ENCODE data around the gene DIDO1. TPM values are rescaled to one million over a fixed set of nuclear protein-coding genes. Genes with fewer than 3 reads are reported as not detected.

The DIDO1 gene
- total RNA-seq, 1 experiment from 2014 or later = 85.9 TPM

- Histone ChIP-seq H4K5ac (ENCODE audit: insufficient read length, low read depth, low read length) (no peak overlapping the region), H4K20me1 (ENCODE audit: control insufficient read depth, insufficient read depth, insufficient read length) (no peaks in the 10 kb centered on the region), H3K56ac (ENCODE audit: insufficient read length, low read depth, low read length) (no peak overlapping the region), H2BK15ac (ENCODE audit: low read depth, low read length) (no peak overlapping the region), H4K91ac (ENCODE audit: insufficient read length, low read depth, low read length) (no peak overlapping the region), H3K18ac (ENCODE audit: insufficient read length, low read depth, low read length) (no peak overlapping the region), H2BK5ac (ENCODE audit: insufficient read length, low read length) (no peak overlapping the region), H3T11ph (ENCODE audit: low read length) (no peak overlapping the region), H2AK5ac (ENCODE audit: insufficient read length, low read length) (no peak overlapping the region), H3K23me2 (ENCODE audit: insufficient read length, low read depth, low read length, poor library complexity, severe bottlenecking) (no peaks in the 10 kb centered on the region), H2AFZ (ENCODE audit: low read length) (no peak overlapping the region), H3K9me3 (ENCODE audit: control insufficient read depth, low read depth, low read length) (no peaks in the 10 kb centered on the region), H2BK20ac (ENCODE audit: low read depth, low read length, poor library complexity, severe bottlenecking) (no peak overlapping the region), H3K14ac (ENCODE audit: insufficient read depth, low read length) (no peak overlapping the region), H2BK12ac (ENCODE audit: insufficient read length, low read depth, low read length) (no peak overlapping the region), H3K4ac (ENCODE audit: low read depth, low read length) (no peak overlapping the region), H4K8ac (replicated peaks; ENCODE audit: insufficient read length, low read depth, low read length) (no peak overlapping the region), H3K79me2 (ENCODE audit: insufficient read depth, low read length) (no peaks in the 10 kb centered on the region), H2BK120ac (ENCODE audit: low read depth, low read length, poor library complexity, severe bottlenecking) (no peak overlapping the region), H3K79me1 (ENCODE audit: insufficient read depth, low read depth, low read length, poor library complexity, severe bottlenecking) (no peaks in the 10 kb centered on the region), H3K9ac (ENCODE audit: extremely low read depth, insufficient read length, low read length) (no peak overlapping the region), H3K4me1 (ENCODE audit: insufficient read depth, low read length) (no peaks in the 10 kb centered on the region), H3K27me3 (ENCODE audit: insufficient read depth, low read length) (no peaks in the 10 kb centered on the region), H3K23ac (ENCODE audit: insufficient read length, low read depth, low read length) (no peak overlapping the region), H3K27ac (ENCODE audit: insufficient read length, low read depth, low read length) (no peak overlapping the region), H3K4me2 (ENCODE audit: insufficient read depth, insufficient read length, low read length) (no peak overlapping the region)
- H3K27me3 Mint-ChIP-seq (ENCODE audit: low read depth) = peaks cover 10% of the 10 kb centered on the region
- no peak for TF ChIP-seq CTCF (conservative IDR thresholded peaks at IDR 0.05)
- no CpG with 5 or more reads among the region's 6 CpGs for WGBS (ENCODE audit: extremely low coverage, insufficient read length, low lambda C conversion rate)
- DNase-seq = no peak
- H3K9me3 Mint-ChIP-seq = peaks cover 2 to 11% of the 10 kb centered on the region in 2 experiments; a peak in 4 of 5 replicates
- no peak overlapping the region for H3K27ac Mint-ChIP-seq
- peaks cover 19 to 20% of the 10 kb centered on the region in 2 experiments for H3K4me1 Mint-ChIP-seq
- no peak overlapping the region for H3K4me3 Mint-ChIP-seq
- H3K36me3 Mint-ChIP-seq (ENCODE audit: insufficient read depth in 1 of 3, low read depth in 3 of 3) = no peaks in the 10 kb centered on the region
These were observed 53.4 kb downstream of the DIDO1 start for GRCh38 chr20:62872862-62873261.
